GM18517 (cell line): Measurements from ENCODE around the gene C1QB.
"Not testable (repeated sequence)": the region's sequence is repeated elsewhere in the genome, so short reads cannot be mapped to it uniquely, and the experiment has no call there.

Experiments
- ATAC-seq: cut with Tn5 transposase; IDR thresholded peaks from one replicate; pipeline ENCODE4 v1.9.1; 2021; ENCODE audit warnings: mild to moderate bottlenecking, moderate library complexity; ENCODE audit not compliant: unreplicated experiment

The C1QB gene

DNA sequence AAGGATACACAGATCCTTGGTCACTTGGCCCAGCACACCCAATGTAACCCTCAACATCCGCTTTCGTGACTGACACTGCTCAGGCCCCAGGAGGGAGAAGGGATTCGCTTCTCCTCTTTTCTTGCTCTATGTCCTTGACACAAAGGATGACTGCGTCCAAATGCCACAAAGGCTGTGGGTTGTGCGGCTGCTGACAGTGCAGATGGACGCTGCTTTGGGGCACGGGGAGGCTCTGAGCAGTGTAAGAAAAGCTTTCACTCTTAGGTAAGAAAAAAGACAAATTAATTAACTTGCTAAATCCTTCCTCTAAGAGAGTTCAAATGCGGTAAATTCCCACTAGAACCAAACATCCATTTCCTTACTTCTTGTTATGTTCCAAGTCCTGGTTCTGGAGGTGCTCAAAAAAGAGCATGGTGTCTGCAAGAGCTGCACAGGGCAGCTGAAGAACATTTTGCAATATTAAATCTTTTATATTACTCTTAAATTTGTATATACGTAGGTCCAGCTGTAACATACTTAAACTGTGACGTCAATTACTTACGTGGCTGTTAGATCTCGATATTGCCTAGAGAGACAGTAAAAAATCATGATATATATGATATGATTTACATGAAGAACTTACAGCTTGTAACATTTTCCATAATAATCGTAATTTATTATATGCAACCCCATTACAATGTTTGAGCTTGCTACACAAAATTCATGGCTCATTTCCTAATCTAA, 38.2 kb downstream of the C1QB start:
- no peak for ATAC-seq

DNA sequence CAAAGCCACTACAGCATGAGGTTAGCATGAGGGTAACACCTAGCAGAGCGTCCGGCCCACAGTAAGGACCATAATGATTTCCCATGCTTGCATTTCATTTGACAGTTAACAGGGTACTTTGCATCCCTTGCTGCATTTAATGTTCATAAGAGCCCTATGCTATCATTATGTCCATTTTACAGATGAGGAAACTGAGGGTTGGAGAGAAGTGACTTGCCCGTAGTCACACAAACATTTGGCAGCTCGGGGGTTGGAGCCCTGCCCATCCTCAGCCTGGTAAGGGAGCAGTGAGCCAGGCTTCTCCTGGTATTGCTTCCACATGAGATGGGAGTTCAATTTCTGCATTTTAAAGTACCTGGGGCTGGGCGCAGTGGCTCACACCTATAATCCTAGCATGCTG, 41.1 kb downstream of the C1QB start:
- no peak for ATAC-seq

DNA sequence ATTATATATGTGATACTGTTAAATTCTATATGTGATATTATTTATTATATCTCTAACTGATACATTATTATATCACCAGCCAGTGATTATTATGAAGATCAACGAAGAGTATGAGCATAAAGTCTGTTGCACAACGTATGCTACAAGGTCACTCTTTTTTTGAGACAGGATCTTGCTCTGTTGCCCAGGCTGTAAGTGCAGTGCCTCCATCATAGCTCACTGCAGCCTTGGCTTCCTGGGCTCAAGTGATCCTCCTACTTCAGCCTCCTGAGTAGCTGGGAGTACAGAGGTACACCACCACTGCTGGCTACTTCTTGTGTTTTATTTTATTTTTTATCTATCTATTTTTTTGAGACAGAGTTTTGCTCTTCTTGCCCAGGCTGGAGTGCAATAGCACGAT, 43.6 kb downstream of the C1QB start:
- no peak for ATAC-seq

- ATAC-seq = no peak
Observed at GRCh38 chr1:22697980-22698379, 44.9 kb downstream of the C1QB start.

GRCh38 chr1:22699681-22700520, 46.9 kb downstream of the C1QB start:
- no peak for ATAC-seq

DNA sequence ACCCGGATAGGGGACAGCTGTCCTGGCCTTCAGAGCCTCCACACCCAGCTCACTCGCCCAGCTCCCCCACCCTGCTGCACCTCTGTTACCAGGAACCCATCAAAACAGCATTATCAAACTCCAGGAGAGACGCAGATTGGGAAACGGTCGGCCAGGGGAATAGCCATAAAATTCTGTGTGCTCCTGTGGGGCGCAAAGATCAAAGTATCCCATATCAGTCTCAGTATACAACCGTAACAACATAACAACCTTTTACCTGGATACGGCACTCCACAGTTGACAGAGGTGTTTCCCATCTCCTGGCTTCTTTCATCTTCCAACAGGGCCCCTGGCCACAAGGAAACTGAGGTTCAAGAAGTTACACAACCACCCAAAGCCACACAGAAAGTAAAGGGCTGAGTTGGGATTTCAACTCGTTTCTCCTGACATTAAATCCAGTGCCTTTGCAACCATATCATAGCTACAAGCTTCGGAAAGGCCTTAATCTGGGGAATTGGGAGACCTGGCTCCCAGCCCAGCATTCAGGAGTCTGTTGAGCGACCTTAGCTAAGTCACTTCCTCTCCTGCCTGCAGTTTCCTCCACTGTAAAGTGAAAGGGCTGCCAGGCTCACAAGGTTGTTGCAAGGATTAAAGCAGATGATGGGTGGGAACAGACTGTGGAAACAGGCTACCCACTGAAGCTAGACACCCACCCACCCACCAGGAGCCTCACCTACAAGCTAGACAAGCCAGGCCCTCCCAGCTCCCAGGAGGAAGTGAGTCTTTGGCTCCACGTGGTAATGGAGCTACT, 49.5 kb downstream of the C1QB start:
- no peak for ATAC-seq

GRCh38 chr1:22704440-22705067, 51.5 kb downstream of the C1QB start:
- ATAC-seq = no peak

GRCh38 chr1:22705586-22705985, 52.5 kb downstream of the C1QB start:
- ATAC-seq = no peak

- not testable (repeated sequence) for ATAC-seq
Observed at GRCh38 chr1:22706100-22706499, 53.1 kb downstream of the C1QB start.

DNA sequence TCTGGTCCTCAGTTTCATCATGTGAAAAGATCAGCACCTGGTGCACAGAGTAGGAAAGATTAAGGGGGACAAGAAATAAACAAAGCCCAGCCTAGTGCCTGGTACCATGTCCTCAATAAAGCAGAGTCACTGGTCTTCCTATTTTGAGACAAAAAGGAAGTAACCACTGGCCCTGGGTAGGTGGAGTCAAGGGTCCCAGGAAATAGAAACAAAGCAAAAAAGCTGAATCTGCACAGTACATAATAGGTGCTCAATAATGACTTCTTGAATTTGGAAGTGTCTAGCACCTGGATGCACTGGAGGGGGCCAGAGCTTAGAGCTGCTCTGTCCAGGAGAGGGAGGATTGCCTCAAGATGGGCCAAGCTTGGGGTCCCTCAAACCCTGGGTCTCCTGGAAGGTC, 55.7 kb downstream of the C1QB start:
- ATAC-seq = no peak

GRCh38 chr1:22709227-22709626, 56.2 kb downstream of the C1QB start:
- no peak for ATAC-seq

- no peak for ATAC-seq
Observed at GRCh38 chr1:22709891-22710700, 57.1 kb downstream of the C1QB start.

GRCh38 chr1:22710701-22711049, 57.6 kb downstream of the C1QB start, which contains the start of gene EPHB2:
EPHB2 (plus strand) TSS chr1:22710839; CDS start chr1:22710983, 144 bp downstream.
- ATAC-seq = no peak

GRCh38 chr1:22711071-22711470, 58.0 kb downstream of the C1QB start:
- ATAC-seq = no peak
